Keratinocyte (primary cell): ENCODE results near the gene KRT71. TPM values are rescaled to one million over a fixed set of nuclear protein-coding genes. Genes with fewer than 3 reads are reported as not detected.

Source experiments
- DNase-seq: peaks from one replicate; pipeline ENCODE4 v3.0.0-alpha.2; 2011; ENCODE audit warnings: low read depth, missing footprints, low spot score
- FAIRE-seq: peaks from 2 replicates; lab custom pipeline; 2011; peaks lifted over from hg19 to GRCh38; lab: Jason Lieb, UNC
- H2AFZ ChIP-seq: 2 replicates; pipeline ENCODE4 v1.6.0; 2012; ENCODE audit warnings: low read length, control low read depth, inconsistent platforms; ENCODE audit not compliant: control insufficient read depth
- H3K27ac ChIP-seq: 2 replicates; pipeline ENCODE4 v1.5.1; 2011; ENCODE audit warnings: low read length; ENCODE audit not compliant: control insufficient read depth, insufficient read depth
- H3K27me3 ChIP-seq: 3 replicates; pipeline ENCODE4 v1.6.0; 2011; ENCODE audit warnings: low read length; ENCODE audit not compliant: control insufficient read depth, insufficient read depth; ENCODE audit errors: extremely low read depth
- H3K36me3 ChIP-seq, 2 experiments: 2 replicates in 1 of 2; 3 replicates in 1 of 2; pipeline ENCODE4 v1.5.1; 2011; ENCODE audit warnings: low read length in 2 of 2, mild to moderate bottlenecking in 1 of 2; ENCODE audit not compliant: control insufficient read depth in 2 of 2, insufficient read depth in 2 of 2; ENCODE audit errors: extremely low read depth in 1 of 2
- H3K4me1 ChIP-seq: 3 replicates; pipeline ENCODE4 v1.5.1; 2011; ENCODE audit warnings: low read length; ENCODE audit not compliant: control insufficient read depth, insufficient read depth; ENCODE audit errors: extremely low read depth
- H3K4me2 ChIP-seq: 3 replicates; pipeline ENCODE4 v1.6.0; 2011; ENCODE audit warnings: low read depth, low read length; ENCODE audit not compliant: control insufficient read depth, insufficient read depth; ENCODE audit errors: extremely low read depth
- H3K4me3 ChIP-seq, 3 experiments: fragments of 200-600 bp in 1 of 3; sonication (generic) in 1 of 3; 2 replicates in 2 of 3; 3 replicates in 1 of 3; pipeline ENCODE4 v1.5.1; 2011 to 2016; ENCODE audit warnings: low read length in 3 of 3, mild to moderate bottlenecking in 3 of 3, control low read depth in 2 of 3, inconsistent platforms in 1 of 3, low read depth in 1 of 3, mixed read lengths in 1 of 3, mixed run types in 1 of 3, moderate library complexity in 1 of 3; ENCODE audit not compliant: control insufficient read depth in 2 of 3, insufficient read depth in 2 of 3; ENCODE audit errors: extremely low read depth in 1 of 3
- H3K79me2 ChIP-seq: 2 replicates; pipeline ENCODE4 v1.6.0; 2012; ENCODE audit warnings: low read length; ENCODE audit not compliant: control insufficient read depth, insufficient read depth
- H3K9ac ChIP-seq: 3 replicates; pipeline ENCODE4 v1.6.0; 2011; ENCODE audit warnings: low read length; ENCODE audit not compliant: control insufficient read depth, insufficient read depth; ENCODE audit errors: extremely low read depth
- H3K9me1 ChIP-seq: 3 replicates; pipeline ENCODE4 v1.6.0; 2011; ENCODE audit warnings: low read length; ENCODE audit not compliant: control insufficient read depth, insufficient read depth; ENCODE audit errors: extremely low read depth
- H3K9me3 ChIP-seq: 2 replicates; pipeline ENCODE4 v1.5.1; 2012; ENCODE audit warnings: low read depth, low read length; ENCODE audit not compliant: control insufficient read depth
- H4K20me1 ChIP-seq: 3 replicates; pipeline ENCODE4 v1.6.0; 2011; ENCODE audit warnings: low read length; ENCODE audit not compliant: control insufficient read depth, insufficient read depth; ENCODE audit errors: extremely low read depth
- EZH2 ChIP-seq: IDR thresholded peaks from one replicate; pipeline ENCODE4 v1.6.1; 2012; ENCODE audit warnings: inconsistent platforms, mild to moderate bottlenecking, low read length, moderate library complexity
- dilution Hi-C: fragments of 300-500 bp; cut with MboI; formaldehyde crosslinking; loops from one replicate; pipeline ENCODE4 v1.7.0; 2020; ENCODE audit warnings: low sequenced_read_pairs; ENCODE audit not compliant: extremely low pct_ligation_motif_present
- polyA plus RNA-seq, 5 experiments: library from polyadenylated mRNA; depleted of rRNA in 3 of 5; stranded (reverse) in 3 of 5; stranded (forward) in 1 of 5; unstranded in 1 of 5; fragments of >200 nt; gene quantifications; 1 replicate in 1 of 5; 2 replicates in 3 of 5; 3 replicates in 1 of 5; pipeline versions ENCODE4 v1.2.1 to v1.2.3, GENCODE V29; 2011 to 2012; ENCODE audit warnings: missing spikeins in 2 of 5, low read depth in 1 of 5, low replicate concordance in 1 of 5
- TF ChIP-seq, protein P1 (sequence below), 3 experiments: IDR thresholded peaks in 1 of 3; conservative IDR thresholded peaks in 1 of 3; optimal IDR thresholded peaks in 1 of 3; 2 replicates in 2 of 3; 3 replicates in 1 of 3; pipeline versions ENCODE3 to v1.5.1; 2011; ENCODE audit warnings: low read length in 3 of 3, mild to moderate bottlenecking in 3 of 3, moderate library complexity in 2 of 3, control low read depth in 1 of 3, inconsistent platforms in 1 of 3; ENCODE audit not compliant: insufficient read depth in 2 of 3; ENCODE audit errors: extremely low read depth in 1 of 3

Gene KRT71
- polyA plus RNA-seq, 1 donor (not counting 4 experiments of a cell fraction or from before 2014, with no cell fraction given), result not detected

DNA sequence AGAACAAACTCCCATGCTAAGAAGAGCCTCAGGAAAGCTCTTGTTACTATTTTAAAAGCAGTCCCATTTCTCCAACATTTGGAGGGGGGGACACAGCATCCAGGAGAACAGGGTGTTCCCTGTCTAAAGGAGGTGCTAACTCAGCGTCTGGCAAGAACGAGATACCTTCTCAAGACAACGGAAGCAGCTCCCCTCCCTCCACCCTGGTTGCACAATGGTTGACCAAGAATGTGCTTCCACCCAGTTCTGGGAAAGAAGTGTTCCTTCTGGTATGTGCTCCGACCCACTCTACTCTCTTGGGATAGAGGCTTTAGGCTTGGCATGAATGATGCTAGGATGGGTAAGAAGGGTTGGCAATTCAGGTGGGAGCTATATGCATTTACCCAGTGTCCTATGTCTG is 58.4 kb downstream of the KRT71 start:
- TF ChIP-seq, protein P1, sequence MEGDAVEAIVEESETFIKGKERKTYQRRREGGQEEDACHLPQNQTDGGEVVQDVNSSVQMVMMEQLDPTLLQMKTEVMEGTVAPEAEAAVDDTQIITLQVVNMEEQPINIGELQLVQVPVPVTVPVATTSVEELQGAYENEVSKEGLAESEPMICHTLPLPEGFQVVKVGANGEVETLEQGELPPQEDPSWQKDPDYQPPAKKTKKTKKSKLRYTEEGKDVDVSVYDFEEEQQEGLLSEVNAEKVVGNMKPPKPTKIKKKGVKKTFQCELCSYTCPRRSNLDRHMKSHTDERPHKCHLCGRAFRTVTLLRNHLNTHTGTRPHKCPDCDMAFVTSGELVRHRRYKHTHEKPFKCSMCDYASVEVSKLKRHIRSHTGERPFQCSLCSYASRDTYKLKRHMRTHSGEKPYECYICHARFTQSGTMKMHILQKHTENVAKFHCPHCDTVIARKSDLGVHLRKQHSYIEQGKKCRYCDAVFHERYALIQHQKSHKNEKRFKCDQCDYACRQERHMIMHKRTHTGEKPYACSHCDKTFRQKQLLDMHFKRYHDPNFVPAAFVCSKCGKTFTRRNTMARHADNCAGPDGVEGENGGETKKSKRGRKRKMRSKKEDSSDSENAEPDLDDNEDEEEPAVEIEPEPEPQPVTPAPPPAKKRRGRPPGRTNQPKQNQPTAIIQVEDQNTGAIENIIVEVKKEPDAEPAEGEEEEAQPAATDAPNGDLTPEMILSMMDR (optimal IDR thresholded peaks at IDR 0.05 in 1 of 3, IDR thresholded peaks at IDR 0.05 in 1 of 3, conservative IDR thresholded peaks at IDR 0.05 in 1 of 3; ENCODE audit: extremely low read depth in 1 of 3, insufficient read depth in 2 of 3, low read length in 3 of 3), result no peak
- Histone ChIP-seq H3K4me1 (peaks cover 52% of the 10 kb centered on the region), H3K9me3 (no peaks in the 10 kb centered on the region), H3K4me3 (peak overlapping the region in 2 of 3 experiments; percentile 31 to 72), H3K9me1 (no peaks in the 10 kb centered on the region), H3K36me3 (peaks cover 11 to 23% of the 10 kb centered on the region in 2 experiments), H3K4me2 (peak overlapping the region; percentile 96), H4K20me1 (peaks cover 22% of the 10 kb centered on the region), H3K27me3 (no peaks in the 10 kb centered on the region), H2AFZ (no peak overlapping the region), H3K9ac (peak overlapping the region; percentile 92), H3K79me2 (peaks cover 16% of the 10 kb centered on the region), H3K27ac (peak overlapping the region; percentile 99)
- peak; percentile 96 for DNase-seq
- FAIRE-seq, result peak; percentile 99
- dilution Hi-C loops, result no loop called here

DNA sequence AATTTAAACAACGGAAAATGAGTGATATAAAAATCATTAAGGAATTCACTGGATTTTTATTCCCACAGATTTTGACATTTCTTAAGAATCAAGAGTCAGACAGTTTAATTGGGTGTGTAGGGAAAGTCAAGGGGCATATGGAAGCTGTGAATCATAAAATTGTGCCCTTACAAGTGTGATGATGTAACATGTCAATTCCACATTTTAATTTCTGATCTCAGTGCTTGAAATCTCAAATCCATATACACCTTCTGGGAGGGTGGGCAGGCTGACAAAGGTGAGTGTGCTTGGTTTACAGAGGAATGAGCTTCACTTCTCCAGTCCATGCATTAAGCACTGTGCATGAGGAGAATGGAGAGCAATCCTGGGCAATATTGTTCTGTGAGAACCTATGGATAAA is 58.8 kb downstream of the KRT71 start:
- dilution Hi-C loops, result no loop called here
- H3K4me1 ChIP-seq, result peaks cover 52% of the 10 kb centered on the region
- no peaks in the 10 kb centered on the region for H3K9me3 ChIP-seq
- DNase-seq (no peak), FAIRE-seq (no peak)
- no peak overlapping the region for H2AFZ ChIP-seq
- H4K20me1 ChIP-seq, result peaks cover 22% of the 10 kb centered on the region
- H3K27ac ChIP-seq, result peak overlapping the region; percentile 99
- peak overlapping the region; percentile 25 to 72 (median 63) for H3K4me3 ChIP-seq
- TF ChIP-seq, protein P1 (optimal IDR thresholded peaks at IDR 0.05 in 1 of 3, IDR thresholded peaks at IDR 0.05 in 1 of 3, conservative IDR thresholded peaks at IDR 0.05 in 1 of 3; ENCODE audit: extremely low read depth in 1 of 3, insufficient read depth in 2 of 3, low read length in 3 of 3), result no peak
- no peak for TF ChIP-seq EZH2
- H3K36me3 ChIP-seq, result peaks cover 12 to 26% of the 10 kb centered on the region in 2 experiments
- H3K9me1 ChIP-seq, result no peaks in the 10 kb centered on the region
- no peaks in the 10 kb centered on the region for H3K27me3 ChIP-seq
- H3K9ac ChIP-seq, result peak overlapping the region; percentile 92
- H3K79me2 ChIP-seq, result peaks cover 16% of the 10 kb centered on the region
- H3K4me2 ChIP-seq, result peak overlapping the region; percentile 96

Other genes with a start within 250 kb of the KRT71 start
- not detected in 3 replicates for gene KRT83, start 231.7 kb downstream of the KRT71 start, polyA plus RNA-seq
- not detected in 3 replicates for gene KRT85, start 185.7 kb downstream of the KRT71 start, polyA plus RNA-seq
- gene KRT84, start 167.5 kb downstream of the KRT71 start, polyA plus RNA-seq, result 0.05 to 0.13 TPM (median 0.10 TPM) in 3 replicates
- gene KRT82, start 146.8 kb downstream of the KRT71 start, polyA plus RNA-seq, result 0.03 TPM in 1 of 3 replicates, not detected in the others
- gene KRT75, start 118.8 kb downstream of the KRT71 start, polyA plus RNA-seq, result 59.4 to 151 TPM (median 60.5 TPM) in 3 replicates
- gene KRT6B, start 101.0 kb downstream of the KRT71 start, polyA plus RNA-seq, result 1,722 to 4,902 TPM (median 2,016 TPM) in 3 replicates
- 203 to 1,358 TPM (median 357 TPM) in 3 replicates for gene KRT6C, start 79.3 kb downstream of the KRT71 start, polyA plus RNA-seq
- 10,395 to 23,012 TPM (median 12,338 TPM) in 3 replicates for gene KRT6A, start 59.9 kb downstream of the KRT71 start, polyA plus RNA-seq
- gene KRT5, start 32.8 kb downstream of the KRT71 start, polyA plus RNA-seq, result 14,274 to 15,814 TPM (median 15,322 TPM) in 3 replicates
- gene KRT74, start 20.7 kb upstream of the KRT71 start, polyA plus RNA-seq, result 0.10 to 0.36 TPM (median 0.17 TPM) in 3 replicates
- gene KRT72, start 48.3 kb upstream of the KRT71 start, polyA plus RNA-seq, result not detected in 3 replicates
- 0.03 TPM in 1 of 3 replicates, not detected in the others for gene KRT73, start 65.4 kb upstream of the KRT71 start, polyA plus RNA-seq
- 0.03 to 0.69 TPM (median 0.48 TPM) in 3 replicates for gene KRT2, start 99.1 kb upstream of the KRT71 start, polyA plus RNA-seq
- 26.9 to 93.0 TPM (median 92.2 TPM) in 3 replicates for gene KRT1, start 127.3 kb upstream of the KRT71 start, polyA plus RNA-seq
- 0.54 to 4.6 TPM (median 1.3 TPM) in 3 replicates for gene KRT77, start 150.4 kb upstream of the KRT71 start, polyA plus RNA-seq
- gene KRT76, start 224.2 kb upstream of the KRT71 start, polyA plus RNA-seq, result not detected in 3 replicates
- 0.05 to 0.36 TPM (median 0.29 TPM) in 3 replicates for gene KRT3, start 243.0 kb upstream of the KRT71 start, polyA plus RNA-seq